A549 (cell line): ENCODE data around the gene EXOC6. TPM values are rescaled to one million over a fixed set of nuclear protein-coding genes. Genes with fewer than 3 reads are reported as not detected.

Experiments used
- ATAC-seq, 2 experiments: fragments of 200-7000 bp in 1 of 2; fragments of >200 bp in 1 of 2; cut with Nextera tagmentation in 1 of 2; cut with Tn5 transposase in 1 of 2; 3 replicates each; pipeline versions ENCODE4 v1.8.0 to v1.9.1; 2018 to 2020; ENCODE audit warnings: mild to moderate bottlenecking in 1 of 2, moderate library complexity in 1 of 2
- CTCF ChIA-PET: fragments of 300-600 bp; sonication (Branson Sonifier 250); formaldehyde crosslinking; extraction: SDS; loops from one replicate; lab custom pipeline; 2021; ENCODE audit warnings: antibody characterized with exemption, inconsistent platforms; lab: Yijun Ruan, JAX
- POLR2A ChIA-PET: fragments of 350-600 bp; formaldehyde crosslinking; extraction: SDS; loops from one replicate; lab custom pipeline; 2021; ENCODE audit warnings: antibody characterized with exemption, inconsistent platforms; lab: Yijun Ruan, JAX
- DNase-seq, 2 experiments: peaks; one replicate each; pipeline versions ENCODE4 v3.0.0 to v3.0.0-alpha.2; 2011 to 2016; ENCODE audit warnings: low read depth in 1 of 2, low spot score in 1 of 2
- FAIRE-seq: peaks from 2 replicates; lab custom pipeline; 2011; peaks lifted over from hg19 to GRCh38; lab: Jason Lieb, UNC
- H3K27ac ChIP-seq, 2 experiments: fragments of >200 bp; sonication (Bioruptor Twin); formaldehyde crosslinking; 3 replicates each; pipeline ENCODE4 v1.5.1; 2016 to 2017
- H3K4me1 ChIP-seq: fragments of >200 bp; sonication (Bioruptor Twin); formaldehyde crosslinking; 3 replicates; pipeline ENCODE4 v1.6.1; 2016
- H3K4me2 ChIP-seq: fragments of >200 bp; sonication (Bioruptor Twin); formaldehyde crosslinking; 3 replicates; pipeline ENCODE4 v1.6.1; 2016
- H3K4me3 ChIP-seq: fragments of >200 bp; sonication (Bioruptor Twin); formaldehyde crosslinking; 3 replicates; pipeline ENCODE4 v1.5.1; 2016
- H3K9me3 ChIP-seq: fragments of >200 bp; sonication (Bioruptor Twin); formaldehyde crosslinking; 3 replicates; pipeline ENCODE4 v1.6.1; 2016
- BCL3 ChIP-seq: fragments of >200 bp; sonication (Bioruptor Twin); formaldehyde crosslinking; IDR thresholded peaks from 3 replicates; pipeline ENCODE4 v1.6.1; 2016
- CEBPB ChIP-seq, 2 experiments: fragments of >200 bp in 1 of 2; sonication (Bioruptor Twin) in 1 of 2; formaldehyde crosslinking in 1 of 2; IDR thresholded peaks; 2 replicates each; pipeline ENCODE4 v1.6.1; 2012 to 2016
- CHD4 ChIP-seq: fragments of 200-600 bp; sonication (generic); IDR thresholded peaks from 2 replicates; pipeline ENCODE4 v1.6.1; 2016; ENCODE audit warnings: antibody characterized with exemption, mild to moderate bottlenecking, borderline replicate concordance
- E2F6 ChIP-seq: IDR thresholded peaks from 2 replicates; pipeline ENCODE4 v1.6.1; 2012; ENCODE audit warnings: low read depth, borderline replicate concordance
- EP300 ChIP-seq, 2 experiments: fragments of >200 bp; sonication (Bioruptor Twin); formaldehyde crosslinking; IDR thresholded peaks; 2 replicates in 1 of 2; 3 replicates in 1 of 2; pipeline ENCODE4 v1.6.1; 2016 to 2017
- ESRRA ChIP-seq: fragments of 150-350 bp; IDR thresholded peaks from 2 replicates; pipeline ENCODE4 v1.6.1; 2014; ENCODE audit warnings: mild to moderate bottlenecking, low read length, borderline replicate concordance
- FOXS1 ChIP-seq: fragments of 250-450 bp; sonication (Bioruptor Pico); IDR thresholded peaks from 2 replicates; pipeline ENCODE4 v1.5.0; 2020; ENCODE audit warnings: mild to moderate bottlenecking, moderate library complexity
- GATA3 ChIP-seq: IDR thresholded peaks from 2 replicates; pipeline ENCODE4 v1.6.1; 2012; ENCODE audit warnings: borderline replicate concordance
- HOXA7 ChIP-seq: fragments of 250-450 bp; sonication (Bioruptor Pico); IDR thresholded peaks from 2 replicates; pipeline ENCODE4 v1.5.0; 2020; ENCODE audit warnings: mild to moderate bottlenecking, moderate library complexity
- HOXB13 ChIP-seq: fragments of 250-450 bp; sonication (Bioruptor Pico); IDR thresholded peaks from 2 replicates; pipeline ENCODE4 v1.5.0; 2020; ENCODE audit warnings: low read depth, mild to moderate bottlenecking, moderate library complexity
- JUNB ChIP-seq: fragments of >200 bp; sonication (Bioruptor Twin); formaldehyde crosslinking; IDR thresholded peaks from 2 replicates; pipeline ENCODE4 v1.6.1; 2016
- KDM5A ChIP-seq: fragments of 200-600 bp; sonication (generic); IDR thresholded peaks from 2 replicates; pipeline ENCODE4 v1.6.1; 2016; ENCODE audit warnings: antibody characterized with exemption, mild to moderate bottlenecking
- MAFK ChIP-seq: fragments of 450-650 bp; IDR thresholded peaks from 2 replicates; pipeline ENCODE4 v1.6.1; 2014; ENCODE audit not compliant: partially characterized antibody
- MAX ChIP-seq: IDR thresholded peaks from 2 replicates; pipeline ENCODE4 v1.6.1; 2012
- MAZ ChIP-seq: fragments of 150-350 bp; IDR thresholded peaks from 2 replicates; pipeline ENCODE4 v1.6.1; 2014; ENCODE audit warnings: antibody characterized with exemption, low read depth, low read length, borderline replicate concordance
- MYC ChIP-seq: IDR thresholded peaks from 2 replicates; pipeline ENCODE4 v1.6.1; 2012; ENCODE audit warnings: mild to moderate bottlenecking, inconsistent platforms, low read length, improper control_type of control experiment, borderline replicate concordance
- NPAS2 ChIP-seq: fragments of 250-450 bp; sonication (Bioruptor Pico); IDR thresholded peaks from 2 replicates; pipeline ENCODE4 v1.8.0; 2022; ENCODE audit warnings: mild to moderate bottlenecking, moderate library complexity, borderline replicate concordance
- PHF8 ChIP-seq: fragments of 200-600 bp; sonication (generic); IDR thresholded peaks from 2 replicates; pipeline ENCODE4 v1.6.1; 2016; ENCODE audit warnings: low read depth, mild to moderate bottlenecking, antibody characterized with exemption, moderate library complexity, borderline replicate concordance
- RARB ChIP-seq: fragments of 250-450 bp; sonication (Bioruptor Pico); IDR thresholded peaks from 2 replicates; pipeline ENCODE4 v1.8.0; 2021; ENCODE audit warnings: mild to moderate bottlenecking, moderate library complexity
- RCOR1 ChIP-seq: fragments of 150-350 bp; IDR thresholded peaks from 2 replicates; pipeline ENCODE4 v1.6.1; 2014; ENCODE audit warnings: antibody characterized with exemption, low read length, low read depth
- SMC3 ChIP-seq: fragments of >200 bp; sonication (Bioruptor Twin); formaldehyde crosslinking; IDR thresholded peaks from 3 replicates; pipeline ENCODE4 v1.6.1; 2018; ENCODE audit warnings: inconsistent platforms
- USF2 ChIP-seq: fragments of 450-650 bp; IDR thresholded peaks from 2 replicates; pipeline ENCODE4 v1.6.1; 2014; ENCODE audit warnings: antibody characterized with exemption
- ZC3H11A ChIP-seq: fragments of 450-650 bp; IDR thresholded peaks from 2 replicates; pipeline ENCODE4 v1.6.1; 2014; ENCODE audit warnings: antibody characterized with exemption, mild to moderate bottlenecking
- ZFP36 ChIP-seq: fragments of 450-650 bp; IDR thresholded peaks from 2 replicates; pipeline ENCODE4 v1.6.1; 2014; ENCODE audit warnings: borderline replicate concordance; ENCODE audit not compliant: partially characterized antibody
- WGBS: methylation state at CpG from one replicate; pipeline ENCODE4 v1.1.6; 2017; ENCODE audit errors: missing lambda C conversion rate; 5-methylcytosine and 5-hydroxymethylcytosine counted together
- polyA plus RNA-seq, 4 experiments: library from polyadenylated mRNA; depleted of rRNA in 3 of 4; stranded (reverse); fragments of >200 nt; fragmentation: RNase III in 1 of 4; extraction: RNeasy Plus Mini Kit Qiagen cat#74134 plus additional on column Dnase treatment in 1 of 4; gene quantifications; 2 replicates in 3 of 4; 3 replicates in 1 of 4; pipeline ENCODE4 v1.2.3, GENCODE V29; 2011 to 2017
- TF ChIP-seq, protein P1 (sequence below): fragments of 250-450 bp; sonication (Bioruptor Pico); IDR thresholded peaks from 2 replicates; pipeline ENCODE4 v1.5.0; 2021; ENCODE audit warnings: mild to moderate bottlenecking, moderate library complexity, borderline replicate concordance
- TF ChIP-seq, protein P2 (sequence below): fragments of 150-350 bp; IDR thresholded peaks from 2 replicates; pipeline ENCODE4 v1.6.1; 2014; ENCODE audit warnings: low read depth, mild to moderate bottlenecking, low read length

The EXOC6 gene
- polyA plus RNA-seq, 2 of the 4 experiments (the other 2 are of a cell fraction) = 16.8 to 48.5 TPM

DNA sequence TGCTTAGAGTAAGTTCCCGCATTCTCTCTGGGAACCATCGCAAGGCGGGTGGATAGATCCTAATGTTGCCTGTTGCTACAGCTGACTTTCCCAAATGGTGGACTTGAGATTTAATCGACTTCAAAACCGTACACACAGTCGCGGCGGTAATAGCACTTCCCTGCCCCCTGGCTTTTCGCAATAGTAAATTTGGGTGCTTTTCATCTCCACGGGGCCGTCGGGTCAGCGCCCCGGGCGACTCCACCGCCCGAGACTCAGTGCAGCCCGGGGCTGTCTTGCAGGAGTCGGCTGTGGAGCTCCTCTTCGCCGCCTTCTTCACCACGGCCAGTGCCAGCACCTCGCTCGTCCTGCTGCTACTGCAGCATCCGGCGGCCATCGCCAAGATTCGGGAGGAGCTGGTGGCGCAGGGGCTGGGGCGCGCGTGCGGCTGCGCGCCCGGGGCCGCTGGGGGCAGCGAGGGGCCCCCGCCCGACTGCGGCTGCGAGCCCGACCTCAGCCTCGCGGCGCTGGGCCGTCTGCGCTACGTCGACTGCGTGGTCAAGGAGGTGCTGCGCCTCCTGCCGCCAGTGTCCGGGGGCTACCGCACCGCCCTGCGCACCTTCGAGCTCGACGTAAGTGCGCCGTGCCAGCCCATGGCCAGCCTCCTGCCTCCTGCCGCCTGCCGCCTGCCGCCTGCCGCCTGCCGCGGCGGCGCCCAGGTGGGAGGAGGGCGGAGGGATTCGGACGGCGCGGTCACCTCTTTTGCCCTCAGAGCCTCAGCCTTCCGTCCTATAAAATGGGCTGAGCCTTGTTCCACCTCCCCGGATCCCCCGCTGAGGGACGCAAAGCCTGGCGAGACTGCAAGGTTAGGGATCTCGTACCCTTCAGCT, 217.6 kb downstream of the EXOC6 start:
- FAIRE-seq (no peak), ATAC-seq (no peak), DNase-seq (no peak)
- Histone ChIP-seq H3K4me2 (no peak overlapping the region), H3K27ac (no peak overlapping the region), H3K4me3 (no peak overlapping the region), H3K9me3 (no peaks in the 10 kb centered on the region), H3K4me1 (no peaks in the 10 kb centered on the region)
- TF ChIP-seq, protein P1, sequence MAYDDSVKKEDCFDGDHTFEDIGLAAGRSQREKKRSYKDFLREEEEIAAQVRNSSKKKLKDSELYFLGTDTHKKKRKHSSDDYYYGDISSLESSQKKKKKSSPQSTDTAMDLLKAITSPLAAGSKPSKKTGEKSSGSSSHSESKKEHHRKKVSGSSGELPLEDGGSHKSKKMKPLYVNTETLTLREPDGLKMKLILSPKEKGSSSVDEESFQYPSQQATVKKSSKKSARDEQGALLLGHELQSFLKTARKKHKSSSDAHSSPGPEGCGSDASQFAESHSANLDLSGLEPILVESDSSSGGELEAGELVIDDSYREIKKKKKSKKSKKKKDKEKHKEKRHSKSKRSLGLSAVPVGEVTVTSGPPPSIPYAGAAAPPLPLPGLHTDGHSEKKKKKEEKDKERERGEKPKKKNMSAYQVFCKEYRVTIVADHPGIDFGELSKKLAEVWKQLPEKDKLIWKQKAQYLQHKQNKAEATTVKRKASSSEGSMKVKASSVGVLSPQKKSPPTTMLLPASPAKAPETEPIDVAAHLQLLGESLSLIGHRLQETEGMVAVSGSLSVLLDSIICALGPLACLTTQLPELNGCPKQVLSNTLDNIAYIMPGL (CRISPR knock-in tag) = no peak
- TF ChIP-seq BCL3 (no peak), FOXS1 (CRISPR knock-in tag) (no peak), HOXB13 (CRISPR knock-in tag) (no peak), NPAS2 (CRISPR knock-in tag) (no peak), ZFP36 (no peak), PHF8 (no peak), GATA3 (no peak), MAX (no peak), EP300 (IDR thresholded peaks at IDR 0.05) (no peak), ZC3H11A (no peak), MAFK (no peak), RCOR1 (no peak), SMC3 (no peak)
- TF ChIP-seq, protein P2, sequence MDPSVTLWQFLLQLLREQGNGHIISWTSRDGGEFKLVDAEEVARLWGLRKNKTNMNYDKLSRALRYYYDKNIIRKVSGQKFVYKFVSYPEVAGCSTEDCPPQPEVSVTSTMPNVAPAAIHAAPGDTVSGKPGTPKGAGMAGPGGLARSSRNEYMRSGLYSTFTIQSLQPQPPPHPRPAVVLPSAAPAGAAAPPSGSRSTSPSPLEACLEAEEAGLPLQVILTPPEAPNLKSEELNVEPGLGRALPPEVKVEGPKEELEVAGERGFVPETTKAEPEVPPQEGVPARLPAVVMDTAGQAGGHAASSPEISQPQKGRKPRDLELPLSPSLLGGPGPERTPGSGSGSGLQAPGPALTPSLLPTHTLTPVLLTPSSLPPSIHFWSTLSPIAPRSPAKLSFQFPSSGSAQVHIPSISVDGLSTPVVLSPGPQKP = no peak
- ChIA-PET POLR2A (no interaction called here), CTCF (interaction anchor here (1.9 to 2.5 kb wide), 3 partner anchors 14 to 446 kb away, joined by 7 to 16 read pairs (median 8); no protein-coding TSS in a partner anchor)
- 89% methylated on average over 47 of the region's 81 CpGs for WGBS

- Histone ChIP-seq H3K4me1 (no peaks in the 10 kb centered on the region), H3K27ac (no peak overlapping the region), H3K4me2 (no peak overlapping the region), H3K4me3 (no peak overlapping the region)
- no peak for DNase-seq
- 91% methylated on average over 10 of the region's 11 CpGs for WGBS
- TF ChIP-seq CHD4 (no peak), HOXB13 (CRISPR knock-in tag) (no peak), USF2 (no peak), ZC3H11A (no peak), RCOR1 (no peak), MYC (no peak), CEBPB (IDR thresholded peaks at IDR 0.05) (no peak), FOXS1 (CRISPR knock-in tag) (no peak), NPAS2 (CRISPR knock-in tag) (no peak), HOXA7 (CRISPR knock-in tag) (no peak), KDM5A (no peak), RARB (CRISPR knock-in tag) (no peak), JUNB (no peak), MAZ (no peak), ESRRA (no peak), E2F6 (no peak)
- TF ChIP-seq, all 56 proteins: peak for 0
- FAIRE-seq (no peak), ATAC-seq (no peak)
- ChIA-PET CTCF (interaction anchor here (1.9 to 4.3 kb wide), 5 partner anchors 13 to 445 kb away, joined by 7 to 21 read pairs (median 10); no protein-coding TSS in a partner anchor), POLR2A (no interaction called here)
- H3K9me3 ChIP-seq = no peaks in the 10 kb centered on the region
Measured at GRCh38 chr10:93066544-93066913, 218.2 kb downstream of the EXOC6 start.
